Adrenal gland (tissue), 12 donors: ENCODE data around the gene PRKD1. TPM values are rescaled to one million over a fixed set of nuclear protein-coding genes. Genes with fewer than 3 reads are reported as not detected.

Experiments
- DNase-seq, 7 donors: peaks; one replicate each; pipeline ENCODE4 v3.0.0-alpha.2; 2019 to 2020
- H3K27ac ChIP-seq, 5 donors: fragments of 200-600 bp; sonication (generic) in 4 of 5; 1 replicate in 3 of 5; 2 replicates in 2 of 5; pipeline versions ENCODE4 v1.5.1 to v1.8.0; 2016 to 2020; ENCODE audit warnings: mild to moderate bottlenecking in 1 of 5
- H3K27me3 ChIP-seq: fragments of 200-600 bp; 2 replicates; pipeline ENCODE4 v1.8.0; 2021
- H3K36me3 ChIP-seq, 2 donors: fragments of 200-600 bp; replicated peaks in 1 of 2; 1 replicate in 1 of 2; 2 replicates in 1 of 2; pipeline versions ENCODE4 v1.5.1 to v1.8.0; 2018 to 2022
- H3K4me1 ChIP-seq, 2 donors: fragments of 200-600 bp; replicated peaks in 1 of 2; 1 replicate in 1 of 2; 2 replicates in 1 of 2; pipeline versions ENCODE4 v1.5.1 to v1.8.0; 2018 to 2021
- H3K4me3 ChIP-seq, 4 donors: fragments of 200-600 bp; sonication (generic) in 3 of 4; one replicate each; pipeline ENCODE4 v1.5.1; 2016 to 2018
- H3K9me3 ChIP-seq, 3 donors: fragments of 200-600 bp; sonication (generic) in 1 of 3; replicated peaks in 1 of 3; 1 replicate in 2 of 3; 2 replicates in 1 of 3; pipeline versions ENCODE4 v1.5.1 to v1.8.0; 2016 to 2021
- CTCF ChIP-seq, 6 experiments: fragments of 450-650 bp in 4 of 6; fragments of 200-600 bp in 2 of 6; sonication (generic) in 1 of 6; IDR thresholded peaks; 1 replicate in 5 of 6; 2 replicates in 1 of 6; pipeline versions ENCODE4 v1.5.1 to v1.8.0; 2016 to 2021; ENCODE audit warnings: antibody characterized with exemption in 6 of 6, mild to moderate bottlenecking in 2 of 6, moderate library complexity in 1 of 6
- POLR2A ChIP-seq, 2 donors: fragments of 450-650 bp; IDR thresholded peaks; one replicate each; pipeline ENCODE4 v1.6.1; 2017; ENCODE audit warnings: antibody characterized with exemption in 2 of 2, mild to moderate bottlenecking in 2 of 2, moderate library complexity in 1 of 2
- WGBS, 4 donors: extraction: QIAGEN DNeasy Blood & Tissue Kit in 2 of 4; methylation state at CpG; one replicate each; pipeline versions ENCODE4 v1.1.5 to v1.1.7; 2013 to 2017; 5-methylcytosine and 5-hydroxymethylcytosine counted together
- intact Hi-C, 2 donors: fragments of 100-400 bp; cut with DNase I; formaldehyde crosslinking; loops; one replicate each; pipeline versions ENCODE4 v1.14.1 to v1.15.0; 2022 to 2023
- polyA plus RNA-seq, 3 donors: library from polyadenylated mRNA; stranded (reverse); fragments of 200-250 nt in 2 of 3; fragments of 350-450 nt in 1 of 3; fragmentation: Illumina TruSeq in 1 of 3; extraction: RNeasy Lipid Tissue Mini Kit (QIAGEN cat#74804) in 1 of 3; gene quantifications; one replicate each; pipeline ENCODE4 v1.2.3, GENCODE V29; 2013 to 2014
- total RNA-seq, 9 donors: library from RNA; depleted of rRNA in 4 of 9; stranded (reverse); fragments of >200 nt in 4 of 9; fragments of 120-200 nt in 1 of 9; fragmentation: NEBNext Ultra II Directional in 1 of 9; extraction: Animal tissue kit (Norgen Biotek cat#: 25700) in 1 of 9; gene quantifications; one replicate each; pipeline versions ENCODE4 v1.1.0 to v1.2.4, GENCODE V29; 2013 to 2023
- donor health status: healthy with polysubstance abuse.
- donor health status: Bipolar disorder and iron deficiency.
- donor health status: DM: yes; HTN: yes; CAD: no.
- donor health status: DM: no; HTN: no; CAD: no.
- donor health status: DM: no; HTN: no; CAD: no.
- donor health status: DM: yes; HTN: yes; CAD: no.

The PRKD1 gene
- total and polyA plus RNA-seq, 12 donors = 6.9 to 30.1 (median 22.0) TPM

GRCh38 chr14:29757188-29757680 is 170.4 kb downstream of the PRKD1 start:
- H3K4me3 ChIP-seq = no peak overlapping the region
- TF ChIP-seq CTCF (IDR thresholded peaks at IDR 0.05) (no peak), POLR2A (IDR thresholded peaks at IDR 0.05) (no peak)
- intact Hi-C loops = no loop called here
- H3K9me3 ChIP-seq = no peaks in the 10 kb centered on the region
- no peaks in the 10 kb centered on the region for H3K27me3 ChIP-seq
- no peak for DNase-seq
- peaks cover 0 to 14% of the 10 kb centered on the region in 2 donors for H3K4me1 ChIP-seq
- no peak overlapping the region for H3K27ac ChIP-seq
- no peaks in the 10 kb centered on the region for H3K36me3 ChIP-seq
- 91 to 95% (median 93%) methylated on average over 1 of the region's 1 CpG for WGBS, 4 donors

DNA sequence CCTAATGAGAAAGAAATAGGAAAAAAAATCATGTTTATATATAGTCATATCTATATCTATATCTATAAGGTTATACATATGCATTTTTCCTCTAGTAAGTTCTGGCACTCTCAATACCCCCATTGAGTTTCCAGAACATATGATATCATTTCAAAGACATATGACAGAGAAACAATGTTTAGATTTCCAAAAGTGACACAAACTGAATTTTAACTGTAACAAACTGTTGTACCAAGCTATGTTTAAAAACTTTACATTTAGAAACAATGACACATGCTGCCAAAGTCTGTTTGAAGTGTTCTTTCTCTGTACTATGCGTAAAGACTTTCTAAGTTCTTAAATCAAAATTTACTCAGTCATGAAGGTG is 171.6 kb downstream of the PRKD1 start:
- H3K4me3 ChIP-seq = no peak overlapping the region
- H3K36me3 ChIP-seq = no peaks in the 10 kb centered on the region
- H3K4me1 ChIP-seq = peaks cover 0 to 14% of the 10 kb centered on the region in 2 donors
- TF ChIP-seq CTCF (IDR thresholded peaks at IDR 0.05) = no peak
- no peak for TF ChIP-seq POLR2A (IDR thresholded peaks at IDR 0.05)
- H3K27me3 ChIP-seq = no peaks in the 10 kb centered on the region
- whole genome bisulfite sequencing, 4 donors = 94 to 100% (median 98%) methylated on average over 1 of the region's 1 CpG
- H3K9me3 ChIP-seq = no peaks in the 10 kb centered on the region
- no peak for DNase-seq
- peak overlapping the region in 2 of 5 donors; percentile 44 to 55 for H3K27ac ChIP-seq
- intact Hi-C loops = no loop called here

DNA sequence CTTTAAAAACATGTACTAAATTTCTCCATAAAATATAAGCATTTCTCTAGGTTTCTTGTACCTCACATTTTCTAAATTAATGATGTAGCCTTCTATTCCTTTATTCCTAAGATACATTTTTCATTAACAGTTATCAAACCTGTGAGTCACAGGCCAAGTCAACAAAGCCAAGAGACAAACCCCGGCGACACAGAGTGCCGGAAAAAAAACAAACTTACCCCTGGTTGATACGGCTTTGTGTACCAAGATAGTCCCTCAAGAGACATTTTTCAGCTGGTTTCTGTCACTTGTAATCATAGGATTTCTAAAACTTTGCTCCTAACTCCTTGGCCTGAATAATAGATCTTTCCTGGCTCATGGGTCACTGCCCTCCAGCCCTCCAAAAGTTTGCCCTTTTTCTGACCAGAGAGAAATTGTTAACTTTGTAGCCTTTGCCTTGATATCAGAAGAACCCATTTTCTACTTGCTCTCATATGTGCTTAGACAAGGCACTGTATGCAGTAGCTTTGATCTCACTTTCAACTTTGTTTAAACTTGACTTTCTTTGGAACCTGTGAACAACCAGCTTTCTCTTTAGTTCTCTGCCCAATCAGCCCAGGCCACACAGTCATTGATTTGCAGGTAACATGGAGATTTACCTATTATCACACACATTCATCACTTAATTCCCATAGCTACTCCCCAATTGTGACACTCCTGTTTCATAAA is 172.2 kb downstream of the PRKD1 start:
- Histone ChIP-seq H3K4me3 (no peak overlapping the region), H3K4me1 (peaks cover 0 to 14% of the 10 kb centered on the region in 2 donors), H3K27me3 (no peaks in the 10 kb centered on the region), H3K9me3 (no peaks in the 10 kb centered on the region), H3K27ac (peak overlapping the region in 3 of 5 donors; percentile 44 to 55 (median 53)), H3K36me3 (no peaks in the 10 kb centered on the region)
- 28 to 38% (median 30%) methylated on average over 4 of the region's 4 CpGs for WGBS, 4 donors
- peak in 5 of 7 donors; percentile 22 to 46 (median 39) for DNase-seq
- intact Hi-C loops = no loop called here
- TF ChIP-seq POLR2A (IDR thresholded peaks at IDR 0.05) (no peak), CTCF (IDR thresholded peaks at IDR 0.05) (no peak)

- no peak for DNase-seq
- no peaks in the 10 kb centered on the region for H3K9me3 ChIP-seq
- H3K36me3 ChIP-seq = no peaks in the 10 kb centered on the region
- no peak overlapping the region for H3K4me3 ChIP-seq
- intact Hi-C loops = no loop called here
- no peaks in the 10 kb centered on the region for H3K27me3 ChIP-seq
- no peak for TF ChIP-seq CTCF (IDR thresholded peaks at IDR 0.05)
- H3K4me1 ChIP-seq = peaks cover 0 to 14% of the 10 kb centered on the region in 2 donors
- no peak overlapping the region for H3K27ac ChIP-seq
- WGBS, 4 donors = 41 to 96% (median 69%) methylated on average over 1 of the region's 1 CpG
These were observed 173.5 kb downstream of the PRKD1 start for GRCh38 chr14:29754134-29754533.
